Adrenal gland (tissue), 5 donors: Measurements from ENCODE around the gene SEZ6.

Source experiments
- POLR2A ChIP-seq, 2 donors: fragments of 450-650 bp; IDR thresholded peaks; one replicate each; pipeline ENCODE4 v1.6.1; 2017; ENCODE audit warnings: antibody characterized with exemption in 2 of 2, mild to moderate bottlenecking in 2 of 2, moderate library complexity in 1 of 2
- TF ChIP-seq, protein P1 (sequence below), 6 experiments: fragments of 450-650 bp in 4 of 6; fragments of 200-600 bp in 2 of 6; sonication (generic) in 1 of 6; IDR thresholded peaks; 1 replicate in 5 of 6; 2 replicates in 1 of 6; pipeline versions ENCODE4 v1.5.1 to v1.8.0; 2016 to 2021; ENCODE audit warnings: antibody characterized with exemption in 6 of 6, mild to moderate bottlenecking in 2 of 6, moderate library complexity in 1 of 6
- donor health status: DM: no; HTN: no; CAD: no.

DNA sequence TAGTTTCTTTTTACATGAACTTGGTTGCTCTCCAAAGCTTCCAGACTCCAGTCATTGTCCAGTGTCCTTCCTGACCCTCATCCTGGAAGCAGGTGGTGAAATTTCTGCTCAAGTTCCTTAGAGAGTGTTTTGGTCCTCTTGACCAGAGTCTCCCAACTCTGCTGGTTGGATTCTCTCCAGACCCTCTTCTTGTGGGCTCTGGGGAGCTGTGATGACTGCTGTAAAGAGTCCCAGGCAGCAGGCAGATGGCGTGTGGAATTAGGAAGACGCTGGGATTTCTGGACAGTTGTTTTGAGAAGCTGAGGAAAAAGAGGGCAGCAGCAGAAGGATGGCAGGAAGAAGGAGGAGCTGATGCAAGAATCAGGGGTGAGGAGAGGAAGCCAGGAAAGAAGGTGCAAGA lies 1.6 kb upstream of the SEZ6 start:
- TF ChIP-seq, protein P1, sequence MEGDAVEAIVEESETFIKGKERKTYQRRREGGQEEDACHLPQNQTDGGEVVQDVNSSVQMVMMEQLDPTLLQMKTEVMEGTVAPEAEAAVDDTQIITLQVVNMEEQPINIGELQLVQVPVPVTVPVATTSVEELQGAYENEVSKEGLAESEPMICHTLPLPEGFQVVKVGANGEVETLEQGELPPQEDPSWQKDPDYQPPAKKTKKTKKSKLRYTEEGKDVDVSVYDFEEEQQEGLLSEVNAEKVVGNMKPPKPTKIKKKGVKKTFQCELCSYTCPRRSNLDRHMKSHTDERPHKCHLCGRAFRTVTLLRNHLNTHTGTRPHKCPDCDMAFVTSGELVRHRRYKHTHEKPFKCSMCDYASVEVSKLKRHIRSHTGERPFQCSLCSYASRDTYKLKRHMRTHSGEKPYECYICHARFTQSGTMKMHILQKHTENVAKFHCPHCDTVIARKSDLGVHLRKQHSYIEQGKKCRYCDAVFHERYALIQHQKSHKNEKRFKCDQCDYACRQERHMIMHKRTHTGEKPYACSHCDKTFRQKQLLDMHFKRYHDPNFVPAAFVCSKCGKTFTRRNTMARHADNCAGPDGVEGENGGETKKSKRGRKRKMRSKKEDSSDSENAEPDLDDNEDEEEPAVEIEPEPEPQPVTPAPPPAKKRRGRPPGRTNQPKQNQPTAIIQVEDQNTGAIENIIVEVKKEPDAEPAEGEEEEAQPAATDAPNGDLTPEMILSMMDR (IDR thresholded peaks at IDR 0.05): no peak
- no peak for TF ChIP-seq POLR2A (IDR thresholded peaks at IDR 0.05)
